GM21390 (cell line): ENCODE results near the gene NAALADL2.
"Not testable (repeated sequence)": the region's sequence is repeated elsewhere in the genome, so short reads cannot be mapped to it uniquely, and the experiment has no call there.

ENCODE experiments used
- ATAC-seq: cut with Tn5 transposase; IDR thresholded peaks from one replicate; pipeline ENCODE4 v1.9.1; 2021; ENCODE audit not compliant: unreplicated experiment

Gene NAALADL2

GRCh38 chr3:175068587-175068986, 209.5 kb downstream of the NAALADL2 start:
- ATAC-seq, result no peak

DNA sequence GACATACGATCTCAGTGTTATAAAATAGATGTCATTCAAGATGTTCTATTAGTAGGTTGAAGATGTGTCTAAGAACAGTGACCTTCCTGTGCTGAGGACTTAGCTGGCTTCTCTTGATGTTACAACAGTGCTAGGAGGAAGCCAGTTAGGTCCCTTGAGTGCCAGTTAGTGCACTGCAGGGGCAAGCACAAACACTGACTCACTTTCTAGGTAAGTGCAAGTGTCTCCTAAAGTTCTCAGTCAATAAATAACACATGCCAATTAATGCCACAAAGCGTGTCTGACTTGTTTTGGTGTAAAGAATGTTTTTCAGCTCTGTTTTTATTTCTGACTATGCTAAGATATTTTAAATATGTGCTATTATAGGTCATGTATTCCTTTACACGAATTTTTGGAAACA, 211.8 kb downstream of the NAALADL2 start:
- ATAC-seq, result no peak

- no peak for ATAC-seq
These were observed 214.2 kb downstream of the NAALADL2 start for GRCh38 chr3:175073219-175073905.

DNA sequence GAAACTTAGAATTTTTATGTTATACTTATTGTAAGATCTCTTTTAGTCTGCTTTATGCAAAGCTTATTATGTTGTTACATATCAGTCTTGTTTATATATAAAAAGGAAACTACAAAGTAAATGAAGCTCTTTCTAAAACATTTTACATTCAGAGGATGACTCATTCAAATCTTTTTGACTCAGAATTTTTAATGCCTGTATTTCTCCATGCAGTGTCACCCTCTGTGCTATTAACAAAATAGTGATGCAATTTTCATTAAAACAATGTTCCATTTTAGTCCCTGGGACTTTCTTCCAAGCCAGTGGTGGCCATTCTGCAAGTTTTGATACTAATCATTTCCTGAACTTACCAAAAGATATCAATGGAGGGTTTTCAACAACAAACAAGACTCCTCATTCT, 216.1 kb downstream of the NAALADL2 start:
- ATAC-seq, result no peak

DNA sequence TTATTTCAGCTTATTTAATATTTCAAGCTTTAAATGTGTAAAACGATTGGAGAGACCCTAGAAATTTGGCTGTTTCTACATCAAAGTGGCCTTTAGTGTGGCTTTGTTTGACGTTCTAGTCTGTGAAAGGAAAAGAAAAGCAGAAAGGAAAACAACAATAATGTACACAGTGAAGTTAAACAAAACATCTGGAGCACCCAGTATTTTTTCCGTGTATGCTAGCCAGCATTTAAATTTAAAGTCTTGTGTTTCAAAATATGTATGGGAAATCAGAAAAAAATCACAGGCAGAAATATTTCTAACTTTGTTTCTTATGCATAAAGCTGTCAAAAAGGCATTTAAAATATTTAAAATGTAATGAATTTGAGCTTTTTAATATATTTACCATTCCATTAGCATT, 218.1 kb downstream of the NAALADL2 start:
- no peak for ATAC-seq

GRCh38 chr3:175082631-175083030, 223.5 kb downstream of the NAALADL2 start:
- no peak for ATAC-seq

DNA sequence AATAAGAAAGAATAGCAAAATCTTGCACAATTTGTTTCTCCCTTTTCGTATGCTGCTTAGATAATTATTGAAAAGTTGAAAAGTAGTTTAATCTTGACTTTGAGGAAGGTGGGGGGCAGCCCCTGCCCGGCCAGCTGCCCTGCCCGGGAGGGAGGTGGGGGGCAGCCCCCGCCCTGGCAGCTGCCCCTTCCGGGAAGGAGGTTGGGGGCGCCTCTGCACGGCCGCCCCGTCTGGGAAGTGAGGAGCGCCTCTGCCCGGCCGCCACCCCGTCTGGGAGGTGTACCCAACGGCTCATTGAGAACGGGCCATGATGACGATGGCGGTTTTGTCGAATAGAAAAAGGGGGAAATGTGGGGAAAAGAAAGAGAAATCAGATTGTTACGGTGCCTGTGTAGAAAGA, 228.0 kb downstream of the NAALADL2 start:
- not testable (repeated sequence) for ATAC-seq

DNA sequence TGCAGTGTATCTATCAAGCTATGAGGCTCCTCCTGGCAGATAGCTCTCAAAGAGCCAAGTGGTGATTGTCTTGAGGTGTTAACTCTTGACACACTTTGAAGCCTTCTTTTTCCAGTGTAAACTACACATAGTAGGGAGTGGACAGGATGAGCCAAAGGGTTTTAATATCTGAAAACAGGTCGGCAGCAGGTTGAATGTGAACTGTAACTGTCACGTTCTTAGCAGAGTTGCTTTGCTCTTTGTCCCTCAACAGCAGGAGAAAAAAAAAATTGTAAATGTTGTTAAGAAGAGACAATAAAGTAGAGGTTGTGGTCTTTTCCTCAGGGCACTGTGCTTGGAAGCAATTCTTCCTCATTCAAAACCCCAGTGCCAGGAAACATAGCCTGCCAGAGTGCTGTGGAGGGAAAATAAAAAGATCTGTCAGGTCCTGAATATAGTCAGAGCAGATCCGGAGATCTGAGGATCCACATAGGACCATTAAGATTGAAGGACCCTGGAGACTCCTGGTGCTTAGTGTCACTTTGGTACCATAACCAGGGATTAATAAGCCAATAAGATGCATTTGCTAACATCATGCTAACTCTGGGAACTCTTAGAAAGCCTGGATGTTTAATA, 229.7 kb downstream of the NAALADL2 start:
- no peak for ATAC-seq

DNA sequence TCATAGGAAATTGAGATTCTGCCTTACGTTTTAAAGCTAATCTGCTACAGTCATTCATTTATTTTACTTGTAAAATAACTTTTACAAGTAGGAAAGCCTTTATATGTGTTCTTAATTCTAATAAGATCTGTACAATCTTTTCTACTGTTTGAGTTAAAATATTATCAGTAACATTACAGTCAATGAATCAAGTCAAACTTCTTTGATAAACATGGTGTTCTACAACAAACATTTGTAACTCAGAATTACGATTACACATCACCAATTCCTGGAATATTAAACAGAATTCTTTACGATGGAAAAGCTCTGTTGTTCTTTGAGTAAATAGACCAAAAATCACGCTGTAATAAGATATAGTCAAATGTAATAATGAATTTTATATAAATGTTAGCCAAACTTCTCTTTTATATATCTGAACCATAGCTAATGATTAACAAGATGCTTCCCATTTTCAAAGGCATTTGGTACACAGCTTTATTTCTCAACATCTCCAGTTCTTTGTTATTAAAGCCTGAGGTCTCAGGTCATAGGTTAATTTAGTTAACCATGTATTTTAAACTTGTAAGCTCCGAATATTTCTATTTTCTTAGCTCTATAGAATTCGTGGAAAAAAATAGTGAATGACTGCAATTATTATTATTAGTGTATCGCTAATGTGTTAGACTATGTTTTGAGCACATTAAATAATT, 232.4 kb downstream of the NAALADL2 start:
- no peak for ATAC-seq

- ATAC-seq, result no peak
These were observed 234.6 kb downstream of the NAALADL2 start for GRCh38 chr3:175093748-175094147.

GRCh38 chr3:175094344-175094743, 235.2 kb downstream of the NAALADL2 start:
- no peak for ATAC-seq

DNA sequence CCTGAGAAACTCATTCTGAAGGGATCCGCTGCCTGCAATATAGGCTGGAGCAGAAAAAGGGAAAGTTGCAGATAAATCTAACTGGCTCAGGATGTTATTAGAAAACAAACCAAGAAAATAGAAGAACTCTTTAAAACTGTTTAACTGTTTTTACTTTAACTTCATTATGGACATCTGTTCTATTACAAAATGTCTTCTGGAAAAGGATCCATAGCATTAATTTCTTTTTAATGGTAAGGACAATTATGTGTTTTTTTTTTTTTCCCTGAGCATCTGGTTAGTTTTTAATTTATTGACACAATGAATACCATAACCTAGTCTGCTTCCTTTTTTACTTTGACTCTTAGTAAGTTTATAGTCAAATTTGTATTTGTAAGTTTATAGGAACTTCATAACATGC, 239.5 kb downstream of the NAALADL2 start:
- ATAC-seq, result no peak

DNA sequence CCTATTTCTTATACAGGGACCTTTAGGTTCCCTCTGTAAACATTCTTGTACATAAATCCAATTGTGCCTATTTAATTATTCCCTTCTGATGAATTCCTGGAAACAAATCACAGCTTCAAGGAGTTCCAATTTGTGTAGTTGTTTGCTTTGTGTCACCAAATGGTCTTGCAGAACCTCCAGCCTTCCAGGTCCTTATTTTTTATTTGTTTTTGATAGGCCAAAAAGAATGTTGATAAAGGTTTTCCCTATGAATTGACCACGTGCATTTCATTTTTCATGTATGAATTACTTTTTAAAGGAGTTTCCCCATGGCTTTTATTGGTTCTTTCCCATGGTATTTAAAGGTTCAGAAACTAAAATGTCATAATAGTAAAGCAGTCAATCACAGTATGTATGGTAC, 243.0 kb downstream of the NAALADL2 start:
- ATAC-seq, result no peak

DNA sequence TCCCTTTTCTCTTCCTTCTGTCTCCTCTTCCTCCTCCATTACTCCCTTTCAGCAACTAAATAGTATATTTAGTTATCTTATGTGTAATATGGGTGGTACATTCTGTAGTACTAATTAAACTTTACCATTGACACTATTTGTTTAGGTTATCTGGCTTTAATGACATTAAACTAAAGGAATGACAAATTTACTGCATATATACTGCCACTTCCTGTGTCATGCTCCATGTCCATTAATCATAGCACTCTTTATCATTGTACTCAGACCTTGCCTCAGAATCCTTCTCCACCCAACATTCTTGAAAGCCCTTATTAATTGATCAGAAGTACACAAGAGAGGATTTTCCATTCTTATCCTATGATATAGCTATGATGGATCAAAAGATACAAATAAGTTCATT, 244.2 kb downstream of the NAALADL2 start:
- no peak for ATAC-seq

DNA sequence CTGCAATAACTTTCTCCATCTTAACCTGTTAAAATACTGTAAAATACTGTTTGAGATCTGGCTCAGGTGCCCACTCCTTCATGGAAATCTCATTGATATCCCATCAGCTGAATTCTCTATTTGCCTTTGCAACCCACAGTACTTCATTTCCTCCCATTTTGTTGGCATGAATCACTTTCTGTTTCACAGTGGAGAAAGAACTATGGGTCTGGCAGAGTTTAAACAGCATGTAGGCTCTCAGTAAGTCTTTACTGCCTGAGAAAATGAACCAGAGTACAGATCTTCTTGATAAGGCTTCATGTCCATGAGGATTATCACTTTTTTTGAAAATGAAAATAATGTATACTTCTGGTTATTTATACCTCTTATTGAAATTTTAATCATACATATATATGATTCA, 245.9 kb downstream of the NAALADL2 start:
- no peak for ATAC-seq

- no peak for ATAC-seq
These were observed 248.1 kb downstream of the NAALADL2 start for GRCh38 chr3:175107231-175107630.

DNA sequence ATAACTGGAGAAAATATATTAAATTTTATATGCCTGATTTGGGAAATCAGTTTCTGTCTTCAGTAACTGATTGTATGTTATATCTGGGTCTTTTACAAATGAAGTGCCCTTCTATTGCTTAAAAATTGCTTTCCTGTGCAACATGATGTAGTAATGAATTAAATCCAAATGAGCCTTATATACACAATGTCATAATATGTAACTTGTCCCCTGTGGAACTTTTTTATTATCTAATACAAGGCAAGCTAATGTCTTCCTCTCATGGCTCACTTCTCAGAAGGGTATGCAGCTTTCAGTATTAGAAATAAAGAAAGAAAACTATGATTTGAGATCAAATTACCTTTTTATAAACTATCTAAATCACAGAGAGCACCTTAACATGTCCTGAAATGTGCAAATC, 248.9 kb downstream of the NAALADL2 start:
- ATAC-seq, result no peak

DNA sequence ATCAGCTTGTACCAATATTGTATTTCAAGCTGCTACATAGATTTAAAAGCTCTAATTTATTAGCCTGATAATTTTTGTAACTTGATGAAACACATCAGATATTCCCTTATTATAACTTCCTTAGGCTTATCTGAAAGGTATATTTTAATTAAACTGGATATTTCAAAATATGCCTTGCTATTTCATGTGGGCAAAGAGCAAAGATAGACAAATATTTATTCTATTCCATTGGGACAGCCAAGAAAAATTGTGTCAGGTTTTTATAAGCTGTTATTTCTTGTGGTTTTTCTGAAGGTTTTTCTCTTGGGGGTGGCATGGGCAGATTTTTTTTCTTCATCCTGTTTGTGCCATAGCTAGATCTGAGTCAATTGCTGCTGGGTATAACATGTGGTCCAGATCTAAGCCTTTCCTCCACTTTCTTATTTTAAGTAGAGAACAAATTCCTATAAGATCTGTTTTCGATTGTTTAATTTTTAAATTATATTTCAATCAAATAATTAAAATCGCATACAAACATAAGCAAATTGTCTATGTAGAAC, 249.5 kb downstream of the NAALADL2 start:
- ATAC-seq, result no peak

DNA sequence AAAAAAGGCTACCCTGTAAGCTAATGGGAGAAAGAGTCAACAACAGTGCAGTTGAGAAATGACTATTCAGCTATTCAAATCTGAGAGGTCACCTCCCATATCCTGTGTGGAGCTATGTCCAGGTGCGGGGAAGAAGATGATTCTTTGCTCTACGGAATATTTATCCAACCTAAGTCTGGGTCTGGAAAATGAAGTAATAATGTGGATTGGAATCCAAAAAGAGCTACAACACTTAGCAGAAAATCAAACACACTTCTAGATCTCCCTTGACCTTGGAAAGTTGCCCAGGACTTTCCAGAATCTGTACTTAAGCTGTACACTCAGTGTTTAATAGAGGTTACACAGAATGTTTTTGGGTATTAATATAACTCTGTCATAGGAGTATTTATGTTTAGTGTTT, 251.9 kb downstream of the NAALADL2 start:
- no peak for ATAC-seq

DNA sequence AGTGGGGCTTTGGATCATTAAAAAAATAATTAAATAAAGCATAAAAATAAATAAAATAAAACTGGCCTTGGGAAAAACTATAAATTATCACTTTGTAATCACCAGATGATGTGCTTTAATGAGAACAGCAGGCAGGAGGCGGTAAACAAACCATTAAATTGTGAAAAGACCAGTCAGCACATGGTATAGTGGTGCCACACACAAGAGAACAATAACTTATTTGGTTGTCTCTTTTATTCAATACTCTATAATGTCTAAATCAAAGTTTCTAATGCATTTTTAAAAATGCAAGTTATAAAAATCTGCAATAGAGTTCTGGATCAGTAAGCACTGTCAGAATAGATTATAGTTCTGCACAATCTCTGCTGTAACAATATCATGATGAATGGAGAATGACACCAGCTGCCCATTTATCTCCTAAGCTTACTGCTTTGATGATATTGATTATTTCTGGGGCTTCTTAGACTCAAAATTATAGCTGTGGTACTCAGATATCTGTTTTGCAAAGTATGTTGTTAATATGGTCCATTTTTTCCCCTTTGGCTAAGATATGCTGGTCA, 259.3 kb downstream of the NAALADL2 start:
- ATAC-seq, result no peak

- no peak for ATAC-seq
These were observed 262.1 kb downstream of the NAALADL2 start for GRCh38 chr3:175121225-175121624.
